GM18517 (cell line): ENCODE measurements around the gene SETD2.
"Not testable (repeated sequence)": the region's sequence is repeated elsewhere in the genome, so short reads cannot be mapped to it uniquely, and the experiment has no call there.

Source experiments
- ATAC-seq: cut with Tn5 transposase; IDR thresholded peaks from one replicate; pipeline ENCODE4 v1.9.1; 2021; ENCODE audit warnings: mild to moderate bottlenecking, moderate library complexity; ENCODE audit not compliant: unreplicated experiment

The SETD2 gene

DNA sequence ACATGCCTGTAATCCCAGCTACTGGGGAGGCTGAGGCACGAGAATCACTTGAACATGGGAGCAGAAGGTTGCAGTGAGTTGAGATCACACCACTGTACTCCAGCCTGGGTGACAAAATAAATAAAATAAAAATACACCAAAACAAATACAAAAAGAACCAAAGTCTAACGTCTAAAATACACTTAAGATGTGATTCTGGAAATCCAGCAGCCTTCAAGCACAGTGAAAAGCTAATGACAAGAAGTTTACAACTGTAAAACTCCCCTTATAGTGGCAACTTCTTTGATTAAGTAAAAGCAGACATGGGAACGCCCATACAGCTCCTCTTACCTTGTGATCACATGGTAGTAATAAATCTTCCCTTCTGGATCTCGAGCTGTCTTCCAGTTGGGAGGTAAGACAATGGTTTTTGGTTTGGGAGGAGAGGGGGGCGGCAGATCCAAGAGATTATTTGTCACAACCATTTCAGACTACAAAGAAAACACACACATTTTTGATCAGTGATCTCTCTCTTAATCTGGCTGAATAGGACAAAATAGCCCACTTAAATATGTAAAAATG is 121.6 kb downstream of the SETD2 start:
- ATAC-seq, result no peak

- no peak for ATAC-seq
These were observed 122.8 kb downstream of the SETD2 start for GRCh38 chr3:47041114-47041513.

DNA sequence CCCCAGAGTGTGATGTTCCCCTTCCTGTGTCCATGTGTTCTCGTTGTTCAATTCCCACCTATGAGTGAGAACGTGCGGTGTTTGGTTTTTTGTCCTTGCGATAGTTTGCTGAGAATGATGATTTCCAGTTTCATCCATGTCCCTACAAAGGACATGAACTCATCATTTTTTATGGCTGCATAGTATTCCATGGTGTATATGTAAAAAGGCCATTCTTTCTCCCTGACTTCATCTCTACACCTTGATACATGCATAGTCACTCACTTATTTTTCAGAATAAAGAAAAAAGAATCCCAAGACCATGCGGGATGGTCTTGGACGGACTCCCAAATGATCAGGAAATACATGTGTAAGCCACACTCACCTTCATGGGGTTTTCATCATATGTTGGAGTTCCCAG is 126.6 kb downstream of the SETD2 start:
- ATAC-seq, result not testable (repeated sequence)

GRCh38 chr3:47036145-47036544 is 127.8 kb downstream of the SETD2 start:
- no peak for ATAC-seq

GRCh38 chr3:47035645-47036044 is 128.3 kb downstream of the SETD2 start:
- no peak for ATAC-seq

GRCh38 chr3:47034868-47035489 is 128.9 kb downstream of the SETD2 start:
- ATAC-seq, result no peak

DNA sequence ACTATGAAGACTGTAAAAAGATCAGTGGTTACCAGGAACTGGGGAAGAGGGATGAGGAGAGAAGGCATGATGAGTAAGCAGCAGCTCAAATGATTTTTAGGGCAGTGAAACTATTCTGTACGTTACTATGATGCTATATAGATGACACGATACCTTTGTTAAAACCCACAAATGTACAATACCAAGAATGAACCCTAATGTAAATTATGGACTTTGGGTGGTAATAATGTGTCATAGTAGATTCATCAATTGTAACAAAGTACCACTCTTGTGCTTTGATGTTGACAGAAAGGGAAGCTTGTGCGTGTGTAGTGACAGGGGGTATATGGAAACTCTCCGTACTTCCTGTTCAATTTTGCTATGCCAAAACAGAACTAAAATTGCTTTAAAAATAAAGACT is 132.9 kb downstream of the SETD2 start:
- not testable (repeated sequence) for ATAC-seq

GRCh38 chr3:47028667-47029066 is 135.2 kb downstream of the SETD2 start:
- ATAC-seq, result no peak

- ATAC-seq, result no peak
These were observed 135.8 kb downstream of the SETD2 start for GRCh38 chr3:47028146-47028545.

DNA sequence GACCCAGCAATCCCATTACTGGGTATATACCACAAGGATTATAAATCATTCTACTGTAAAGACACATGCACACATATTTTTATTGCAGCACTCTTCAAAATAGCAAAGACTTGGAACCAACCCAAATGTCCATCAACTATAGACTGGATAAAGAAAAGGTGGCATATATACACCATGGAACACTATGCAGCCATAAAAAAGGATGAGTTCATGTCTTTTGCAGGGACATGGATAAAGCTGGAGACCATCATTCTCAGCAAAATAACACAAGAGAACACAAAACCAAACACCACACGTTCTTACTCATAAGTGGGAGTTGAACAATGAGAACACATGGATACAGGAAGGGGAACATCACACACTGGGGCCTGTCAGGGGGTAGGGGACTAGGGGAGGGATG is 137.5 kb downstream of the SETD2 start:
- not testable (repeated sequence) for ATAC-seq

- no peak for ATAC-seq
These were observed 139.0 kb downstream of the SETD2 start for GRCh38 chr3:47024932-47025331.

- no peak for ATAC-seq
These were observed 141.3 kb downstream of the SETD2 start for GRCh38 chr3:47022641-47023071.

DNA sequence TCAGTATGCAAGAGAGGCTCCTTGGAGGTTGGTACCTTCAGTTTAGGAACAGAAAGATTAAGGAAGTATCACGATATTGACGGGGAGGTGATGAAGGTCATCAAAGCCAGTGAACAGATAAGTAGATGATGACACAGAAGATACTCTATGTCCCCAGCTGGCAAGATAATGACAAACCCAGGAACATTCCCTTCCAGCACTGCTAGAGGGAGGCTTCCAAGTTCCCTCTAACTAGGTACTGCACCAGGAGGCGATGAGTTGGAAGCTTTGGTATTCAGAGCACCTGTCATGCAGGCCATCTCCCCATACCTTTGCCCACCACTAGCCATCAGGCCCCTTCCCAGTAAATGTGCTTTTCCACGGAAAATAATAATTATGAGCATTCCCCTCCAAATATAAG is 143.6 kb downstream of the SETD2 start:
- ATAC-seq, result no peak

- no peak for ATAC-seq
These were observed 144.7 kb downstream of the SETD2 start for GRCh38 chr3:47019201-47019600.

DNA sequence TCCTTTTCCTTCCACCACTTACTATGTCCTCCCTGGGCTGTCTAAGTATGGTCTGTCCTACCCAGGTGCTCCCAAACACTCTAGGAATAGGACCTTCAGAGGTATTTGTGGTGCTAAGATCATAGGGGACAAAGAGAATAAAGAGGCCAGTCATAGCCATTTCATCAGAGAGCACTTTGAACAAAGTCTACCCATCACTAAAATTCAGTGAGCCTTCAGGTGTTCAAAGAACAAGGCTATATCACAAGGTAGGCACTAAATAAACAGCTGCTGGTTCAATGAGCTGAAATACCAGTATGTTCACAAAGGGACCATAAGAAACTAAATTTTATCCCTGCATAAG is 145.7 kb downstream of the SETD2 start:
- ATAC-seq, result no peak

DNA sequence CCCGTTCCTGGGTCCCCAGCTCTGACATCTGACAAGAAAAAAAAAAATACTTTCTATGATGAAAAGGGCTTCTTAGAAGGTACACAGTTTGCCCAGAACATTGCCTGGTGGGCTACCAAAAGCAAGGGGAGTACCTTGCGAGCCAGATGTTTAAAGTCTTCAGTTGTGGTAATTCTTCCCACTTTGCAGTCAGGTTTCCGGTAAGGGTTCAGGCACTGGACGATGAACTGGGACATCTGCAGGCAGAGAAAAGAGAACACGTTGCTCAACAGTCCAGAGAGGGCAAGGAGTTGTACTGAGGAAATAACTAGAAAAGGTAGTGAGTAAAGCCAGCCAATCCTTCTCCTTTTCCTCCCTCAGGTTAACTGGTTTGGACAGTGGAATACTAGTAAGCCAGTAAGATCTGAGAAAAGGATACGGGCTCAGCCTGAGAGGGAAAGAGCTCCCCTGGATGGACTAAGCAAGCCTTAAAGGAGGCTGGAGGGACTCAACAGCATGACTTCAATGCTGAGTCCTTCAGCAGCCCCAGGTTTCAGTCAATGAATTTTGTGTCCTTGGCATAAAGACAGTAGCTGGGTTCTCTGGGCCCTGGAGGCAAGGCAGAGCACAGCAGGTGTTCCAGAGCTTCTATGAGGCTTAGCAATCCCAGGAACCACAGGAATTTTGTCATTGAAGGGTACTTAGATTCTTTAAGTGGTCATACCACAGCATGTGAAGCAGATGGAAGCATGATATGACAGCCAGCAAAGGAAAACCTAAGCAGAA is 146.2 kb downstream of the SETD2 start:
- no peak for ATAC-seq

- ATAC-seq, result no peak
These were observed 146.9 kb downstream of the SETD2 start for GRCh38 chr3:47016934-47017435.

GRCh38 chr3:47016086-47016933 is 147.6 kb downstream of the SETD2 start:
- no peak for ATAC-seq

- no peak for ATAC-seq
These were observed 148.8 kb downstream of the SETD2 start for GRCh38 chr3:47015151-47015550.

DNA sequence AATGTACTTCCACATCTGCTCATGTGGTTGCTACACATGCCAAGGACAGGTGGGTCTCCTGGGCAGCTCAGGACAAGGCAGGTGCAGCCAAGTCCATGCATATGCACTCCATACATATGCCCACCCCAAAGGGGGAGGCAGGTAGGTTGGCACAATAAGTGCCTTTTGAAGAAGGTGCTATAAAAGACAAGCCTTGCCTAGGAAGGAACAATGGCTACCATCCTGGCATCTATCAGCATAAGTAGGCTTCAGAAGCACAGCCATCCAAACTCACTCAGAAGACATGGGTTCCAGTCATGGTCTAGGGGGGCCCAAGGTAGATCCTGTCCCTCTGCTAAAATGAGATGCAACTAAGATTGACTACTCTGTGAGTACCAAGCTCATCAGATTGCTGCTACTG is 149.9 kb downstream of the SETD2 start:
- no peak for ATAC-seq

- ATAC-seq, result no peak
These were observed 150.7 kb downstream of the SETD2 start for GRCh38 chr3:47013231-47013630.
